DND-41 (cell line): ENCODE results near the gene TMEM132C.

ENCODE experiments used
- ATAC-seq: fragments of 200-7000 bp; cut with Tn5 transposase; 3 replicates; pipeline ENCODE4 v1.9.1; 2021; ENCODE audit warnings: low read depth; ENCODE audit not compliant: insufficient read depth
- DNase-seq: peaks from one replicate; pipeline ENCODE4 v3.0.0-alpha.2; 2020
- H2AFZ ChIP-seq: 2 replicates; pipeline ENCODE4 v1.6.0; 2012; ENCODE audit warnings: low read depth, low read length
- H3K27ac ChIP-seq: 2 replicates; pipeline ENCODE4 v1.5.1; 2012; ENCODE audit warnings: low read length, inconsistent platforms
- H3K27me3 ChIP-seq: fragments of 200-600 bp; sonication (generic); 2 replicates; pipeline ENCODE4 v1.6.0; 2012; ENCODE audit warnings: low read length, mild to moderate bottlenecking, inconsistent platforms; ENCODE audit not compliant: insufficient read depth, poor library complexity
- H3K36me3 ChIP-seq: 2 replicates; pipeline ENCODE4 v1.5.1; 2012; ENCODE audit warnings: low read length, inconsistent platforms; ENCODE audit not compliant: insufficient read depth
- H3K4me1 ChIP-seq: 2 replicates; pipeline ENCODE4 v1.5.1; 2012; ENCODE audit warnings: mild to moderate bottlenecking, low read length; ENCODE audit not compliant: insufficient read depth
- H3K4me2 ChIP-seq: 2 replicates; pipeline ENCODE4 v1.6.0; 2012; ENCODE audit warnings: mild to moderate bottlenecking, moderate library complexity, low read length, inconsistent platforms; ENCODE audit not compliant: insufficient read depth
- H3K4me3 ChIP-seq, 2 experiments: fragments of 200-600 bp in 1 of 2; shearing (Covaris generic) in 1 of 2; 2 replicates each; pipeline ENCODE4 v1.5.1; 2012 to 2016; ENCODE audit warnings: inconsistent platforms in 2 of 2, low read length in 2 of 2, mild to moderate bottlenecking in 2 of 2, low read depth in 1 of 2, moderate library complexity in 1 of 2
- H3K79me2 ChIP-seq: 2 replicates; pipeline ENCODE4 v1.6.0; 2012; ENCODE audit warnings: low read length, inconsistent platforms; ENCODE audit not compliant: insufficient read depth
- H3K9ac ChIP-seq: 2 replicates; pipeline ENCODE4 v1.6.0; 2012; ENCODE audit warnings: low read depth, mild to moderate bottlenecking, inconsistent platforms, low read length, moderate library complexity
- H3K9me3 ChIP-seq: 2 replicates; pipeline ENCODE4 v1.5.1; 2012; ENCODE audit warnings: low read length, moderate library complexity, mild to moderate bottlenecking, inconsistent platforms; ENCODE audit not compliant: insufficient read depth, severe bottlenecking
- H4K20me1 ChIP-seq: 2 replicates; pipeline ENCODE4 v1.6.0; 2012; ENCODE audit warnings: low read length; ENCODE audit not compliant: insufficient read depth
- CTCF ChIP-seq: IDR thresholded peaks from 2 replicates; pipeline ENCODE4 v1.5.1; 2012; ENCODE audit warnings: borderline replicate concordance, low read length, moderate library complexity, mild to moderate bottlenecking; ENCODE audit not compliant: poor library complexity, severe bottlenecking; ENCODE audit errors: extremely low read depth
- EZH2 ChIP-seq: IDR thresholded peaks from 3 replicates; pipeline ENCODE4 v1.6.1; 2012; ENCODE audit warnings: borderline replicate concordance, low read depth, mild to moderate bottlenecking, moderate library complexity, low read length, inconsistent platforms; ENCODE audit not compliant: severe bottlenecking

Gene TMEM132C

GRCh38 chr12:128424931-128425431, 158.0 kb downstream of the TMEM132C start:
- Histone ChIP-seq H3K9ac (no peak overlapping the region), H3K9me3 (no peaks in the 10 kb centered on the region), H3K27me3 (no peaks in the 10 kb centered on the region), H3K4me1 (no peaks in the 10 kb centered on the region), H3K27ac (no peak overlapping the region), H4K20me1 (no peaks in the 10 kb centered on the region), H3K4me3 (no peak overlapping the region), H2AFZ (no peak overlapping the region), H3K4me2 (no peak overlapping the region), H3K36me3 (no peaks in the 10 kb centered on the region), H3K79me2 (no peaks in the 10 kb centered on the region)
- no peak for TF ChIP-seq EZH2
- TF ChIP-seq CTCF = no peak
- ATAC-seq = no peak
- DNase-seq = no peak

GRCh38 chr12:128425666-128426331, 158.8 kb downstream of the TMEM132C start:
- H3K9ac ChIP-seq = no peak overlapping the region

GRCh38 chr12:128426511-128426910, 159.5 kb downstream of the TMEM132C start:
- Histone ChIP-seq H3K27ac (no peak overlapping the region), H3K36me3 (no peaks in the 10 kb centered on the region), H4K20me1 (no peaks in the 10 kb centered on the region), H3K27me3 (no peaks in the 10 kb centered on the region), H3K4me3 (no peak overlapping the region), H2AFZ (no peak overlapping the region), H3K79me2 (no peaks in the 10 kb centered on the region), H3K4me2 (no peak overlapping the region), H3K4me1 (no peaks in the 10 kb centered on the region), H3K9ac (no peak overlapping the region), H3K9me3 (no peaks in the 10 kb centered on the region)
- ATAC-seq (no peak), DNase-seq (no peak)
- TF ChIP-seq CTCF (no peak), EZH2 (no peak)

More at GRCh38 chr12:128425666-128426331, 158.8 kb downstream of the TMEM132C start:
- no peaks in the 10 kb centered on the region for H3K36me3 ChIP-seq
- H3K4me1 ChIP-seq = no peaks in the 10 kb centered on the region
- no peaks in the 10 kb centered on the region for H4K20me1 ChIP-seq
- no peak overlapping the region for H3K4me3 ChIP-seq
- H3K79me2 ChIP-seq = no peaks in the 10 kb centered on the region
- no peaks in the 10 kb centered on the region for H3K27me3 ChIP-seq
- TF ChIP-seq CTCF = no peak
- no peak for TF ChIP-seq EZH2
- H2AFZ ChIP-seq = no peak overlapping the region
- ATAC-seq (no peak), DNase-seq (no peak)
- no peaks in the 10 kb centered on the region for H3K9me3 ChIP-seq
- H3K27ac ChIP-seq = no peak overlapping the region
- H3K4me2 ChIP-seq = no peak overlapping the region

GRCh38 chr12:128439796-128440195, 172.8 kb downstream of the TMEM132C start:
- Histone ChIP-seq H3K27ac (no peak overlapping the region), H3K27me3 (no peaks in the 10 kb centered on the region), H3K4me3 (no peak overlapping the region), H3K79me2 (no peaks in the 10 kb centered on the region), H2AFZ (no peak overlapping the region), H4K20me1 (no peaks in the 10 kb centered on the region), H3K4me1 (no peaks in the 10 kb centered on the region), H3K9me3 (no peaks in the 10 kb centered on the region), H3K36me3 (no peaks in the 10 kb centered on the region), H3K9ac (no peak overlapping the region), H3K4me2 (no peak overlapping the region)
- ATAC-seq (no peak), DNase-seq (no peak)
- TF ChIP-seq CTCF = no peak
- no peak for TF ChIP-seq EZH2
